ENCODE measurements around the gene LZTS2.

The LZTS2 gene

DNA sequence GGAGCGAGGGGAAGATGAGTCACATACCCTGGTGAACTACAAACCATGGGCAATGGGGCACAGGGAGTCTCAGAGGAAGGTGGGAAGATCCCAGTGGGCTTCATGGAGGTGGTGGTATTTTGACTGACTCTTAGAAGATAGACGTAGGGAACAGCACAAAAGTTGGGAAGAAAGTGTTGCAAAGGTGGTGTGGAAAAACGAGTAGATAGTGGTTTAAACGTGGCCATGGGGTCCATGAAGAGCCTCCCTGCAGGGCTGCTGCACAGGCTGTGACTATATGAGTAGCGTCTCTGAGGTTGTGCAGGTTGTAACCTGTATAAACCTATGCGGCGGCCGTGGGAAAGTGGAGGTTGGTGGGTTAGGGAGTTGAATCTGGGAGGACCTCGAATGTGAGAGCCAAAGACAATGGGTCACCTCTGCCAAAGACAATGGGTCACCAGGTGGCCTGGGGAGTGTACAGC, 13.8 kb downstream of the LZTS2 start:
- Histone ChIP-seq H3K9me3 (ENCODE audit: control insufficient read depth, insufficient read depth, low read depth, low read length) (no peaks in the 10 kb centered on the region), H3K27ac (ENCODE audit: extremely low read depth, low read depth, low read length) (no peak overlapping the region), H3K4me1 (ENCODE audit: control insufficient read depth, insufficient read depth, low read length) (peaks cover 2% of the 10 kb centered on the region; the same call in 1 of the 2 replicates), H3K36me3 (ENCODE audit: control insufficient read depth in 2 of 2, insufficient read depth in 1 of 2, low read length in 2 of 2) (no peaks in the 10 kb centered on the region), H3K4me3 (ENCODE audit: low read depth, low read length) (no peak overlapping the region)
- CTCF ChIA-PET, result interaction anchor here (0.6 to 7.2 kb wide), 21 partner anchors 9 to 450 kb away, joined by 3 to 274 read pairs (median 7); partner anchors contain the start of genes KAZALD1, LZTS2, MRPL43 and PDZD7
- TF ChIP-seq, protein P1, sequence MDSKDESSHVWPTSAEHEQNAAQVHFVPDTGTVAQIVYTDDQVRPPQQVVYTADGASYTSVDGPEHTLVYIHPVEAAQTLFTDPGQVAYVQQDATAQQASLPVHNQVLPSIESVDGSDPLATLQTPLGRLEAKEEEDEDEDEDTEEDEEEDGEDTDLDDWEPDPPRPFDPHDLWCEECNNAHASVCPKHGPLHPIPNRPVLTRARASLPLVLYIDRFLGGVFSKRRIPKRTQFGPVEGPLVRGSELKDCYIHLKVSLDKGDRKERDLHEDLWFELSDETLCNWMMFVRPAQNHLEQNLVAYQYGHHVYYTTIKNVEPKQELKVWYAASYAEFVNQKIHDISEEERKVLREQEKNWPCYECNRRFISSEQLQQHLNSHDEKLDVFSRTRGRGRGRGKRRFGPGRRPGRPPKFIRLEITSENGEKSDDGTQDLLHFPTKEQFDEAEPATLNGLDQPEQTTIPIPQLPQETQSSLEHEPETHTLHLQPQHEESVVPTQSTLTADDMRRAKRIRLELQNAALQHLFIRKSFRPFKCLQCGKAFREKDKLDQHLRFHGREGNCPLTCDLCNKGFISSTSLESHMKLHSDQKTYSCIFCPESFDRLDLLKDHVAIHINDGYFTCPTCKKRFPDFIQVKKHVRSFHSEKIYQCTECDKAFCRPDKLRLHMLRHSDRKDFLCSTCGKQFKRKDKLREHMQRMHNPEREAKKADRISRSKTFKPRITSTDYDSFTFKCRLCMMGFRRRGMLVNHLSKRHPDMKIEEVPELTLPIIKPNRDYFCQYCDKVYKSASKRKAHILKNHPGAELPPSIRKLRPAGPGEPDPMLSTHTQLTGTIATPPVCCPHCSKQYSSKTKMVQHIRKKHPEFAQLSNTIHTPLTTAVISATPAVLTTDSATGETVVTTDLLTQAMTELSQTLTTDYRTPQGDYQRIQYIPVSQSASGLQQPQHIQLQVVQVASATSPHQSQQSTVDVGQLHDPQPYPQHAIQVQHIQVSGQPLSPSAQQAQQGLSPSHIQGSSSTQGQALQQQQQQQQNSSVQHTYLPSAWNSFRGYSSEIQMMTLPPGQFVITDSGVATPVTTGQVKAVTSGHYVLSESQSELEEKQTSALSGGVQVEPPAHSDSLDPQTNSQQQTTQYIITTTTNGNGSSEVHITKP (tag by site-specific recombination; IDR thresholded peaks at IDR 0.05), result no peak
- no peak for TF ChIP-seq ZNF626 (tag by site-specific recombination; IDR thresholded peaks at IDR 0.05)
- TF ChIP-seq, protein P2, sequence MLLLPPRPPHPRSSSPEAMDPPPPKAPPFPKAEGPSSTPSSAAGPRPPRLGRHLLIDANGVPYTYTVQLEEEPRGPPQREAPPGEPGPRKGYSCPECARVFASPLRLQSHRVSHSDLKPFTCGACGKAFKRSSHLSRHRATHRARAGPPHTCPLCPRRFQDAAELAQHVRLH (tag by site-specific recombination; IDR thresholded peaks at IDR 0.05), result peak; percentile 45; the same call in 1 of the 2 replicates
- 0 out of 2 replicates have a peak, but pooled peaks have one; percentile 15 for TF ChIP-seq ZNF366 (tag by site-specific recombination; conservative IDR thresholded peaks at IDR 0.05)
- POLR2A ChIA-PET, result interaction anchor here (2.7 kb wide), 1 partner anchor 16 kb away, joined by 14 read pairs; no protein-coding TSS in a partner anchor

DNA sequence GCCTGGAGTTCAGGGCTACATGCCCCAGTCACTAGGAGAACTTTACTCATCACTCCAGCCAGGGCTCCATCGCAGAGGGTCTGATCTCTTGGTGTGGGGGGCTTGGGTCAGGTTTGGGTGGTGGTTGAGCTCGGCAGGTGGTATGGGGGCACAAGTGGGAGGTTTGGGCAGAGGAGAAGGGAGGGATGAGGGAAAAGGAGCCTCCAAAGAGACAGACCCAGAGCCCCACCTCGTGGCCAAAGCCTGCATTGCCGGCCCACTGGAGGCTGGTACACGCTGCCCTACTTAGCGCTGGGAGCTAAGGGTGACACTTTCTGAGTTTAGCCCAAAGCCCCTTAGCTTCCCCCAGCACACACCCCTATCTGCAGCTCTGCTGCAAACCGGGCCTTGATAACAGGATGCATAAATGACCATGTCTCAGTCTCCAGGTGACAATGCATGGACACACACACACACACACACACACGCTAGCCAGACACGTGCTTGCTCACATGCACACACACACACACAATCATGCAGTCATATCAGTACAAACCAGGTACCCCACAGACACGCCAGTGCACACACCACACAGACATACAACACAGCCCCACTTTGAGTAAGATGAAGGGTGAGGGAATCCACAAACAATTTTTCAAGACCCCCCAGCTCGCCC, 14.7 kb downstream of the LZTS2 start:
- POLR2A ChIA-PET, result interaction anchor here (0.8 to 2.7 kb wide), 5 partner anchors 10 to 58 kb away, joined by 3 to 14 read pairs (median 5); no protein-coding TSS in a partner anchor
- CTCF ChIA-PET, result interaction anchor here (0.6 to 7.2 kb wide), 47 partner anchors 9 to 1725 kb away, joined by 3 to 274 read pairs (median 4); partner anchors contain the start of genes KAZALD1, LZTS2, MRPL43 and PDZD7
- H3K27ac ChIP-seq (ENCODE audit: extremely low read depth, low read depth, low read length), result no peak overlapping the region
- TF ChIP-seq GLIS1 (tag by site-specific recombination; IDR thresholded peaks at IDR 0.05), result peak; percentile 91
- TF ChIP-seq SCRT1 (tag by site-specific recombination; IDR thresholded peaks at IDR 0.05; ENCODE audit: borderline replicate concordance), result peak; percentile 67; the same call in 1 of the 2 replicates
- peak; percentile 49; the same call in 1 of the 2 replicates for TF ChIP-seq ZNF2 (tag by site-specific recombination; IDR thresholded peaks at IDR 0.05)
- no peak for TF ChIP-seq ZNF623 (tag by site-specific recombination; IDR thresholded peaks at IDR 0.05)
- TF ChIP-seq, protein P3, sequence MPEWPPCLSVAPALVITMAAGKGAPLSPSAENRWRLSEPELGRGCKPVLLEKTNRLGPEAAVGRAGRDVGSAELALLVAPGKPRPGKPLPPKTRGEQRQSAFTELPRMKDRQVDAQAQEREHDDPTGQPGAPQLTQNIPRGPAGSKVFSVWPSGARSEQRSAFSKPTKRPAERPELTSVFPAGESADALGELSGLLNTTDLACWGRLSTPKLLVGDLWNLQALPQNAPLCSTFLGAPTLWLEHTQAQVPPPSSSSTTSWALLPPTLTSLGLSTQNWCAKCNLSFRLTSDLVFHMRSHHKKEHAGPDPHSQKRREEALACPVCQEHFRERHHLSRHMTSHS (tag by site-specific recombination; IDR thresholded peaks at IDR 0.05), result no peak
- peak; percentile 54; the same call in 1 of the 2 replicates for TF ChIP-seq WT1 (tag by site-specific recombination; IDR thresholded peaks at IDR 0.05)
- no peak for TF ChIP-seq ZNF585B (tag by site-specific recombination; IDR thresholded peaks at IDR 0.05)
- TF ChIP-seq, protein P4, sequence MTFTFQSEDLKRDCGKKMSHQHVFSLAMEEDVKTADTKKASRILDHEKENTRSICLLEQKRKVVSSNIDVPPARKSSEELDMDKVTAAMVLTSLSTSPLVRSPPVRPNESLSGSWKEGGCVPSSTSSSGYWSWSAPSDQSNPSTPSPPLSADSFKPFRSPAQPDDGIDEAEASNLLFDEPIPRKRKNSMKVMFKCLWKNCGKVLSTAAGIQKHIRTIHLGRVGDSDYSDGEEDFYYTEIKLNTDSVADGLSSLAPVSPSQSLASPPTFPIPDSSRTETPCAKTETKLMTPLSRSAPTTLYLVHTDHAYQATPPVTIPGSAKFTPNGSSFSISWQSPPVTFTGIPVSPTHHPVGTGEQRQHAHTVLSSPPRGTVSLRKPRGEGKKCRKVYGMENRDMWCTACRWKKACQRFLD (tag by site-specific recombination; IDR thresholded peaks at IDR 0.05), result no peak
- TF ChIP-seq ZNF629 (tag by site-specific recombination; IDR thresholded peaks at IDR 0.05), result 0 out of 2 replicates have a peak, but pooled peaks have one; percentile 24
- TF ChIP-seq HOXD13 (CRISPR knock-in tag; IDR thresholded peaks at IDR 0.05; ENCODE audit: borderline replicate concordance), result no peak
- TF ChIP-seq, protein P5, sequence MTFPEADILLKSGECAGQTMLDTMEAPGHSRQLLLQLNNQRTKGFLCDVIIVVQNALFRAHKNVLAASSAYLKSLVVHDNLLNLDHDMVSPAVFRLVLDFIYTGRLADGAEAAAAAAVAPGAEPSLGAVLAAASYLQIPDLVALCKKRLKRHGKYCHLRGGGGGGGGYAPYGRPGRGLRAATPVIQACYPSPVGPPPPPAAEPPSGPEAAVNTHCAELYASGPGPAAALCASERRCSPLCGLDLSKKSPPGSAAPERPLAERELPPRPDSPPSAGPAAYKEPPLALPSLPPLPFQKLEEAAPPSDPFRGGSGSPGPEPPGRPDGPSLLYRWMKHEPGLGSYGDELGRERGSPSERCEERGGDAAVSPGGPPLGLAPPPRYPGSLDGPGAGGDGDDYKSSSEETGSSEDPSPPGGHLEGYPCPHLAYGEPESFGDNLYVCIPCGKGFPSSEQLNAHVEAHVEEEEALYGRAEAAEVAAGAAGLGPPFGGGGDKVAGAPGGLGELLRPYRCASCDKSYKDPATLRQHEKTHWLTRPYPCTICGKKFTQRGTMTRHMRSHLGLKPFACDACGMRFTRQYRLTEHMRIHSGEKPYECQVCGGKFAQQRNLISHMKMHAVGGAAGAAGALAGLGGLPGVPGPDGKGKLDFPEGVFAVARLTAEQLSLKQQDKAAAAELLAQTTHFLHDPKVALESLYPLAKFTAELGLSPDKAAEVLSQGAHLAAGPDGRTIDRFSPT (tag by site-specific recombination; IDR thresholded peaks at IDR 0.05), result peak; percentile 91
- no peak for TF ChIP-seq ZNF266 (tag by site-specific recombination; IDR thresholded peaks at IDR 0.05; ENCODE audit: low read depth)
- no peak for TF ChIP-seq ZNF610 (tag by site-specific recombination; IDR thresholded peaks at IDR 0.05; ENCODE audit: borderline replicate concordance)
- TF ChIP-seq ZNF600 (tag by site-specific recombination; IDR thresholded peaks at IDR 0.05), result peak; percentile 90
- peak; percentile 76 for TF ChIP-seq ZBTB17 (tag by site-specific recombination; IDR thresholded peaks at IDR 0.05)
- TF ChIP-seq, protein P6, sequence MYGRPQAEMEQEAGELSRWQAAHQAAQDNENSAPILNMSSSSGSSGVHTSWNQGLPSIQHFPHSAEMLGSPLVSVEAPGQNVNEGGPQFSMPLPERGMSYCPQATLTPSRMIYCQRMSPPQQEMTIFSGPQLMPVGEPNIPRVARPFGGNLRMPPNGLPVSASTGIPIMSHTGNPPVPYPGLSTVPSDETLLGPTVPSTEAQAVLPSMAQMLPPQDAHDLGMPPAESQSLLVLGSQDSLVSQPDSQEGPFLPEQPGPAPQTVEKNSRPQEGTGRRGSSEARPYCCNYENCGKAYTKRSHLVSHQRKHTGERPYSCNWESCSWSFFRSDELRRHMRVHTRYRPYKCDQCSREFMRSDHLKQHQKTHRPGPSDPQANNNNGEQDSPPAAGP (tag by site-specific recombination; IDR thresholded peaks at IDR 0.05), result peak; percentile 51; the same call in 1 of the 2 replicates
- TF ChIP-seq YY2 (tag by site-specific recombination; IDR thresholded peaks at IDR 0.05), result no peak
- no peak for TF ChIP-seq ZNF624 (tag by site-specific recombination; IDR thresholded peaks at IDR 0.05)
- no peak for TF ChIP-seq ZNF146 (tag by site-specific recombination; IDR thresholded peaks at IDR 0.05)
- TF ChIP-seq ZNF501 (tag by site-specific recombination; IDR thresholded peaks at IDR 0.05), result no peak
- TF ChIP-seq SP7 (tag by site-specific recombination; IDR thresholded peaks at IDR 0.05), result 0 out of 2 replicates have a peak, but pooled peaks have one; percentile 27

More for the DNA sequence above, 14.7 kb downstream of the LZTS2 start:
- H3K9me3 ChIP-seq (ENCODE audit: control insufficient read depth, insufficient read depth, low read depth, low read length), result no peaks in the 10 kb centered on the region
- peaks cover 2% of the 10 kb centered on the region; the same call in 1 of the 2 replicates for H3K4me1 ChIP-seq (ENCODE audit: control insufficient read depth, insufficient read depth, low read length)
- H3K36me3 ChIP-seq (ENCODE audit: control insufficient read depth in 2 of 2, insufficient read depth in 1 of 2, low read length in 2 of 2), result no peaks in the 10 kb centered on the region
- no peak overlapping the region for H3K4me3 ChIP-seq (ENCODE audit: low read depth, low read length)
